Measurements from ENCODE around the gene RNASE11.

RNASE11 gene

DNA sequence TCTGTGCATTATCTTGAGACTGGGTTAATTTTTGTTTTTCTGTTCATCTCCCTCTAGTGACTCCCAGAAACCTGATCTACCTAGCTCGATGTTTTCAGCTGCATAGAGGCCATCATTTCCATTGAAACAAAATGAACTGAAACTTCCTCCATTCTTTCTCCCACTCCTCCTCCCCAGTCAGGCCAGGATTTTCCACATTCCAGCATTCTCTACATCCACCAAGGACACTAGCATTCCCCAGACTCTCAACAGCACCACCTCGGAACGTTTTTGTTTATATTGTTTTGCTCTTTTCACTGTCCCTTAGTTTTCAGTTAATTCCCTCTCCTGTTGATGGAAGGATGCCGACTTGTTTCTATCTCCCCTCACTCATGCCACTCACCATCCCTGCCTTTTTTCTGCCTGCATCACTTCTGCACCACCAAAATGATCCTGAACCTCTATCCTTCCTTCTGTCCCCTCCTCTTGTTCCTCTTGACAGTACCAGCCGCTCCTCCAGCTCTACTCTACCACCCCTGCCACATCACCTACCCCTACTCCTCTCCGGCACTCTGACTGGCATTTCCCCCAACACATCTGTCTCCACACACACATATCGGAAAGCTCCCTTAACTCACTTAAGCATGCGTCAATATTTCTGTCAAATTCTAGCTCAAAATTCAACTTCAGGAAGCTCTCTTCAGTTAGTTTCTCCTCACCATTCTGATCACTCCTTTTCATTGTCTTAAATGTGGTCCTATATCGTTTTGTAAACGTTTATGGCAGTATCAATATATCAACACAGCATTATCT lies 40.5 kb upstream of the RNASE11 start:
- DNase-seq (ENCODE audit: low spot score) = no peak
- TF ChIP-seq, protein P1, sequence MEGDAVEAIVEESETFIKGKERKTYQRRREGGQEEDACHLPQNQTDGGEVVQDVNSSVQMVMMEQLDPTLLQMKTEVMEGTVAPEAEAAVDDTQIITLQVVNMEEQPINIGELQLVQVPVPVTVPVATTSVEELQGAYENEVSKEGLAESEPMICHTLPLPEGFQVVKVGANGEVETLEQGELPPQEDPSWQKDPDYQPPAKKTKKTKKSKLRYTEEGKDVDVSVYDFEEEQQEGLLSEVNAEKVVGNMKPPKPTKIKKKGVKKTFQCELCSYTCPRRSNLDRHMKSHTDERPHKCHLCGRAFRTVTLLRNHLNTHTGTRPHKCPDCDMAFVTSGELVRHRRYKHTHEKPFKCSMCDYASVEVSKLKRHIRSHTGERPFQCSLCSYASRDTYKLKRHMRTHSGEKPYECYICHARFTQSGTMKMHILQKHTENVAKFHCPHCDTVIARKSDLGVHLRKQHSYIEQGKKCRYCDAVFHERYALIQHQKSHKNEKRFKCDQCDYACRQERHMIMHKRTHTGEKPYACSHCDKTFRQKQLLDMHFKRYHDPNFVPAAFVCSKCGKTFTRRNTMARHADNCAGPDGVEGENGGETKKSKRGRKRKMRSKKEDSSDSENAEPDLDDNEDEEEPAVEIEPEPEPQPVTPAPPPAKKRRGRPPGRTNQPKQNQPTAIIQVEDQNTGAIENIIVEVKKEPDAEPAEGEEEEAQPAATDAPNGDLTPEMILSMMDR (IDR thresholded peaks at IDR 0.05) = no peak
- H3K27ac ChIP-seq = no peak overlapping the region
- no peak overlapping the region for H3K4me3 ChIP-seq

DNA sequence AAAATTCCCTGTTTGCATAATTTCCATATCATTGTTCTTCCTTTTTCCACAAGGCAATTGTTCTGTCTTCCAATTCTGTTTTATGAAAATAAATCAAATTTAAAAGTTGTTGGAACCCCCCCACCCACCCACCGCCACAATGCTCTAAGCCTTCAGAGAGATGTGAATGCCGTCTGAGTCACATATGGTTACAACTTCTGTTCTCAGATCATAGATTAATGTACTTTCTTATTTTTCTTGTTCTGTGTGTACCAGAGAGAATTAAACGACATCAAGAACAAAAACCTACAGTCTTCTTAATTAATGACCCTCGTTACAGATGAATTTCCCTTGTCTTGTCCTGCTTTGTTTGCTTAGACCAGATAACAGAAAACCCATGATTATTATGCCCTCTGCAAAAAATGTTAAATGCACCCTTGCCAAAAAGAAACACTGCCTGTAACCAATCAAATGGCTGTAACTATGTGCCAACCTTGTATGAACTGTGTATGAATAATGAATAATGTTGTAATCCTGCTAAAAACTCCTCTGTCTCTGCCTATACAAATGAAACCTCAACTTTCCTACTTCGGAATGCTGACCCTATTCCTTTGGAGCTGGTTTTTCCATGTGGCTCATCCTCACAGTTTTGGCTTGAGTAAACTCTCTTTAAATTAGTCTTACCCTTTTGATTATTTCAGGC lies 39.7 kb upstream of the RNASE11 start:
- no peak for DNase-seq (ENCODE audit: low spot score)
- no peak overlapping the region for H3K27ac ChIP-seq
- no peak overlapping the region for H3K4me3 ChIP-seq
- TF ChIP-seq, protein P1 (IDR thresholded peaks at IDR 0.05) = no peak

DNA sequence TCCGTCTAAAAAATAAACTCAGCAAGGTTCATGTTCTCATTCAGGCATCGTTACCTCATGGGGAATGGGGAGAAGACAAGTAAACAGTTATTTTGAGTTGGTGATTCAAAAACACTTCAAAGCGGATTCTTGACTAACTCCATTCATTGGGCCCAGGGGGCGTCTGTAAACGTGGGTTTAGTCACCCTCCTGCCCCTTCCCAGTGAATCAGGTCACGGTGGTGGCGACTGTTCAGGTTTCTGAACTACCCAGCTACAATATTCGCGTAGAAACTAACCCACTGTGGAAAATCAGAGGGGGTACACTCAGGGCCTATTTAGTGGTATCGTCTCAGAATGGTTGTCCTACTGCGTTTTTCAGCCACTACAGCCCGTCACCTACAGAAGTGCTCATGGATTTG lies 38.5 kb upstream of the RNASE11 start:
- no peak overlapping the region for H3K27ac ChIP-seq
- no peak for DNase-seq (ENCODE audit: low spot score)
- peak overlapping the region; percentile 55 for H3K4me3 ChIP-seq
- TF ChIP-seq, protein P1 (IDR thresholded peaks at IDR 0.05) = no peak

- DNase-seq (ENCODE audit: low spot score) = no peak
- TF ChIP-seq, protein P1 (IDR thresholded peaks at IDR 0.05) = no peak
- Histone ChIP-seq H3K4me3 (peak overlapping the region; percentile 55), H3K27ac (no peak overlapping the region)
Observed at GRCh38 chr14:20624495-20625070, 36.8 kb upstream of the RNASE11 start.

GRCh38 chr14:20623798-20624197 lies 36.0 kb upstream of the RNASE11 start:
- TF ChIP-seq, protein P1 (IDR thresholded peaks at IDR 0.05) = no peak
- H3K4me3 ChIP-seq = no peak overlapping the region
- DNase-seq (ENCODE audit: low spot score) = no peak
- H3K27ac ChIP-seq = no peak overlapping the region

- Histone ChIP-seq H3K4me3 (peak overlapping the region; percentile 48), H3K27ac (no peak overlapping the region)
- TF ChIP-seq, protein P1 (IDR thresholded peaks at IDR 0.05) = no peak
- DNase-seq (ENCODE audit: low spot score) = no peak
Observed at GRCh38 chr14:20622816-20623291, 35.1 kb upstream of the RNASE11 start.
